Measurements from ENCODE around the gene SCT. TPM values are rescaled to one million over a fixed set of nuclear protein-coding genes. Genes with fewer than 3 reads are reported as not detected.
"Not testable (repeated sequence)": the region's sequence is repeated elsewhere in the genome, so short reads cannot be mapped to it uniquely, and the experiment has no call there.

SCT gene
- total RNA-seq, 1 donor from 2014 or later = 2.1 TPM

DNA sequence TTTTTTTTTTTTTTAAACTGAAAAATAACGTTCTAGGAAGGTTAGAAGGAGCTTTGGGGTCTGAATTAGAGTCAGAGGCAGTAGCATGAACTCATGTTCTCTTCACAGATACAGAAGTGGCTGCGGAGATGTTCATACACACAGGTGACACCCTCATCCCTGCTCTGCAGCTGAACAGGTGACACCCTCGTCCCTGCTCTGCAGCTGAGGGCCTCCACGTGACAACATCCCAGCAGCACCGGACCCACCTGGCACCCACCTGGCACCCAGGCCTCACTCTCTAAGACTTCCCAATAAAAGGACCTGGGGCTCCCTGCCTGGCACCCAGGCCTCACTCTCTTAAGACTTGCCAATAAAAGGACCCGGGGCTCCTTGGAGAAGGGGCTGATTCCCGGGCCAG is 29.9 kb upstream of the SCT start:
- H3K36me3 ChIP-seq (ENCODE audit: control insufficient read depth, insufficient read depth, low read length) = peaks cover 5% of the 10 kb centered on the region
- no peak overlapping the region for H3K4me3 ChIP-seq (ENCODE audit: low read depth, low read length)
- no peaks in the 10 kb centered on the region for H3K27me3 ChIP-seq (ENCODE audit: control insufficient read depth, insufficient read depth, low read length)
- TF ChIP-seq, protein P1, sequence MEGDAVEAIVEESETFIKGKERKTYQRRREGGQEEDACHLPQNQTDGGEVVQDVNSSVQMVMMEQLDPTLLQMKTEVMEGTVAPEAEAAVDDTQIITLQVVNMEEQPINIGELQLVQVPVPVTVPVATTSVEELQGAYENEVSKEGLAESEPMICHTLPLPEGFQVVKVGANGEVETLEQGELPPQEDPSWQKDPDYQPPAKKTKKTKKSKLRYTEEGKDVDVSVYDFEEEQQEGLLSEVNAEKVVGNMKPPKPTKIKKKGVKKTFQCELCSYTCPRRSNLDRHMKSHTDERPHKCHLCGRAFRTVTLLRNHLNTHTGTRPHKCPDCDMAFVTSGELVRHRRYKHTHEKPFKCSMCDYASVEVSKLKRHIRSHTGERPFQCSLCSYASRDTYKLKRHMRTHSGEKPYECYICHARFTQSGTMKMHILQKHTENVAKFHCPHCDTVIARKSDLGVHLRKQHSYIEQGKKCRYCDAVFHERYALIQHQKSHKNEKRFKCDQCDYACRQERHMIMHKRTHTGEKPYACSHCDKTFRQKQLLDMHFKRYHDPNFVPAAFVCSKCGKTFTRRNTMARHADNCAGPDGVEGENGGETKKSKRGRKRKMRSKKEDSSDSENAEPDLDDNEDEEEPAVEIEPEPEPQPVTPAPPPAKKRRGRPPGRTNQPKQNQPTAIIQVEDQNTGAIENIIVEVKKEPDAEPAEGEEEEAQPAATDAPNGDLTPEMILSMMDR (IDR thresholded peaks at IDR 0.05; ENCODE audit: insufficient read depth, low read length, poor library complexity, severe bottlenecking) = no peak
- no peak for DNase-seq (ENCODE audit: low read depth)

GRCh38 chr11:656426-656825 is 29.4 kb upstream of the SCT start:
- H3K27me3 ChIP-seq (ENCODE audit: control insufficient read depth, insufficient read depth, low read length) = no peaks in the 10 kb centered on the region
- no peak overlapping the region for H3K4me3 ChIP-seq (ENCODE audit: low read depth, low read length)
- no peak for DNase-seq (ENCODE audit: low read depth)
- peaks cover 5% of the 10 kb centered on the region for H3K36me3 ChIP-seq (ENCODE audit: control insufficient read depth, insufficient read depth, low read length)
- TF ChIP-seq, protein P1 (IDR thresholded peaks at IDR 0.05; ENCODE audit: insufficient read depth, low read length, poor library complexity, severe bottlenecking) = no peak

- Histone ChIP-seq H3K36me3 (ENCODE audit: control insufficient read depth, insufficient read depth, low read length) (peaks cover 3% of the 10 kb centered on the region), H3K4me3 (ENCODE audit: low read depth, low read length) (no peak overlapping the region), H3K27me3 (ENCODE audit: control insufficient read depth, insufficient read depth, low read length) (no peaks in the 10 kb centered on the region)
- TF ChIP-seq, protein P1 (IDR thresholded peaks at IDR 0.05; ENCODE audit: insufficient read depth, low read length, poor library complexity, severe bottlenecking) = no peak
- peak; percentile 39 for DNase-seq (ENCODE audit: low read depth)
Measured at GRCh38 chr11:655036-655726, 28.2 kb upstream of the SCT start.

- not testable (repeated sequence) for H3K36me3 ChIP-seq (ENCODE audit: control insufficient read depth, insufficient read depth, low read length); DNase-seq (ENCODE audit: low read depth); H3K27me3 ChIP-seq (ENCODE audit: control insufficient read depth, insufficient read depth, low read length); H3K4me3 ChIP-seq (ENCODE audit: low read depth, low read length)
Measured at GRCh38 chr11:654444-654843, 27.5 kb upstream of the SCT start.

- no peaks in the 10 kb centered on the region for H3K27me3 ChIP-seq (ENCODE audit: control insufficient read depth, insufficient read depth, low read length)
- H3K36me3 ChIP-seq (ENCODE audit: control insufficient read depth, insufficient read depth, low read length) = peaks cover 3% of the 10 kb centered on the region
- no peak overlapping the region for H3K4me3 ChIP-seq (ENCODE audit: low read depth, low read length)
- TF ChIP-seq, protein P1 (IDR thresholded peaks at IDR 0.05; ENCODE audit: insufficient read depth, low read length, poor library complexity, severe bottlenecking) = no peak
- no peak for DNase-seq (ENCODE audit: low read depth)
Measured at GRCh38 chr11:653837-654236, 26.9 kb upstream of the SCT start.

- not testable (repeated sequence) for DNase-seq (ENCODE audit: low read depth); H3K36me3 ChIP-seq (ENCODE audit: control insufficient read depth, insufficient read depth, low read length); H3K4me3 ChIP-seq (ENCODE audit: low read depth, low read length); H3K27me3 ChIP-seq (ENCODE audit: control insufficient read depth, insufficient read depth, low read length)
Measured at GRCh38 chr11:653136-653535, 26.2 kb upstream of the SCT start.

GRCh38 chr11:650482-650881 is 23.5 kb upstream of the SCT start:
- TF ChIP-seq, protein P1 (IDR thresholded peaks at IDR 0.05; ENCODE audit: insufficient read depth, low read length, poor library complexity, severe bottlenecking) = no peak
- no peak for DNase-seq (ENCODE audit: low read depth)

GRCh38 chr11:647672-648158 is 20.7 kb upstream of the SCT start:
- not testable (repeated sequence) for DNase-seq (ENCODE audit: low read depth); H3K4me3 ChIP-seq (ENCODE audit: low read depth, low read length); H3K27me3 ChIP-seq (ENCODE audit: control insufficient read depth, insufficient read depth, low read length); H3K36me3 ChIP-seq (ENCODE audit: control insufficient read depth, insufficient read depth, low read length)

More at GRCh38 chr11:650482-650881, 23.5 kb upstream of the SCT start:
- Histone ChIP-seq H3K27me3 (ENCODE audit: control insufficient read depth, insufficient read depth, low read length) (no peaks in the 10 kb centered on the region), H3K36me3 (ENCODE audit: control insufficient read depth, insufficient read depth, low read length) (peaks cover 3% of the 10 kb centered on the region), H3K4me3 (ENCODE audit: low read depth, low read length) (no peak overlapping the region)

Data from kidney epithelial cell (primary cell).